OCI-M2 (cell line): Measurements from ENCODE around the gene FGF21.
"Not testable (repeated sequence)": the region's sequence is repeated elsewhere in the genome, so short reads cannot be mapped to it uniquely, and the experiment has no call there.

Source experiments
- DNase-seq: peaks from one replicate; lab custom pipeline; 2025; ENCODE audit not compliant: unreplicated experiment; lab: John Stamatoyannopoulos, UW

FGF21 gene

GRCh38 chr19:48751845-48752495, 3.4 kb upstream of the FGF21 start:
- DNase-seq = no peak

DNA sequence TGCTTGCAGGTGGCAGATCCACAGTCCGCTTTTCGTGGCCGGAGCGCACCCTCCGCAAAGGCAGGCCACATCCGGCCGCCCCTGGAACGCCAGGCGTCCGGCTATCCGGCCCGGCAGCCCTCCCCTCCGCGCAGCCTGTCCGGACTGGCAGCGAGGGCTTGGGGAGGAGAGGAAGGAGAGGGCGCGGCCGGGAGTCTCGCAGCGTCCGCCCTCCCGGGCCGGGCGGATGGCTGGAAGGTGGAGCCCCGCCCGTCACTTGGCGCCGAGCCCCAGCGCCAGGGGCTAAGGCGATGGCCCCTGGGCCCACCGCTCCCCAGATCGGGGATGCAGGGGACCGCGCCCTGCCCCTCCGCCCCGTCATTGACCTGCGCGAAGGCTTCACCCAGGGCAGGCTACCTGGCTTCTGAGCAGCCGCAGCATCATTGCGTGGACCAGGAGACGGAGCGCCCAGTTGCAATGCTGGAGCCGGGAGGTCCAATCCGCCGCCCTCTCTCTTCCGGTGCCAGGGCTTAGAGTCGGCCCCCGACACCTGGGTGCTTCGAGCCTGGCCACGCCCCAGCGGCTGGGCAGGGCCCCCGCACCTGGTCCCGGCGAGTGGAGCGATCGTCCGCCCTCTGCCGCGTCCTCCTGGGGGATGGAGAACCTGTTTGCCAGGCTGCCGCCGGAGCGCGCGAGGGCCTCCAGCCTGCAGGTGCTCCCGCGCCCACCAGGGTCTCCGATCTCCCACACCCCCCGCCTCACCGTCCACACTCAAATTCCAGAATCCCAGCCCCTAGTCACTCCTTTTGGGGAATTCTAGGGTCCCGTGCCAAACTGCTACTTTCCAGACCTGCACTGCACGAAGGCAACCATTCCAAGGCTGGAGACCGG, 2.6 kb upstream of the FGF21 start, which contains the start of gene FUT1:
FUT1 (minus strand) TSS at position 146 of the 870 bp plus-strand sequence. CDS start 1,360 bp downstream, outside the sequence.
- DNase-seq = no peak

DNA sequence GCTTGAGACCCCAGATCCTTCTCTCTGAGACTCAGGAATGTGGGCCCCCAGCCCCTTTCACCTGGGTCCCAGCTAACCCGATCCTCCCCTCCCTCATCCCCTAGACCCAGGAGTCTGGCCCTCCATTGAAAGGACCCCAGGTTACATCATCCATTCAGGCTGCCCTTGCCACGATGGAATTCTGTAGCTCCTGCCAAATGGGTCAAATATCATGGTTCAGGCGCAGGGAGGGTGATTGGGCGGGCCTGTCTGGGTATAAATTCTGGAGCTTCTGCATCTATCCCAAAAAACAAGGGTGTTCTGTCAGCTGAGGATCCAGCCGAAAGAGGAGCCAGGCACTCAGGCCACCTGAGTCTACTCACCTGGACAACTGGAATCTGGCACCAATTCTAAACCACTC, 463 bp downstream of the FGF21 start:
- no peak for DNase-seq

- no peak for DNase-seq
Measured at GRCh38 chr19:48756212-48756611, 888 bp downstream of the FGF21 start.

DNA sequence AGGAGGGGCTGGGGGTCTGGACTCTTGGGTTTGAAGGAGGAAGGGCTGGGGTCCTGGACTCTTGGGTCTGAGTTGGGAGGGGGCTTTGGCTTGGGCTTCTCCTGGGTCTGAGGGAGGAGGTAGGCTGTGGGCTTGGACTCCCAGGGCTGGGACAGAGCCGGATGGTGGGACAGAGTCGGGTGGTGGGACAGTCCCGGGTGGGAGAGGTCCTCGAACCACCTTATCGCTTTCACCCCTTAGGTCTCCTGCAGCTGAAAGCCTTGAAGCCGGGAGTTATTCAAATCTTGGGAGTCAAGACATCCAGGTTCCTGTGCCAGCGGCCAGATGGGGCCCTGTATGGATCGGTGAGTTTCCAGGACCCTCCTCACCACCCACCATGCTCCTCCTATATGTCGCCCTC, 1.4 kb downstream of the FGF21 start:
- no peak for DNase-seq

DNA sequence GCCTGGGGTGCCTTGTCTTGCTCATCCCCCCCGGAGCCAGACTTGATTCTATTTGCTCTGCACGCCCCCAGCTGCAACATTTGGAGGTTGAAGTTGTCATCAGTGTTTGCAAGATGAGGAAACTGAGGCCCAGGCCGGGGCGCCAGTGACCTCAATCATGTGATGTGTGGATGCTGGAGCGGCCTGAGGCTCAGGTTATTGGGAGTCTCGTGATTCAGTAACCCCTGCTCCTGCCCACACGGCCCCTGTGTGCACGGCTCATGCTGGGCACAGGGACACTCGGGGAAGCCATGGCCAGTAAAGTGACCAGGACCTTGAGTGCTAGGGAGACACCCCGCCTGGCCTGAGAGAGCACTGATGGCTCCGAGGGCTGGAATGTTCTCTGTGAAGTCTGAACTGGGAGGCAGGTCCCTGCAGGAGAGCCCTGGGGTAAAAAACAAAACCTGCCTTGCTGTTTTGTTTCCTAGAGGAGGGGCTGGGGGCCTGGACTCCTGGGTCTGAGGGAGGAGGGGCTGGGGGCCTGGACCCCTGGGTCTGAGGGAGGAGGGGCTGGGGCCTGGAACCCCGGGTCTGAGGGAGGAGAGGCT, 1.9 kb downstream of the FGF21 start:
- DNase-seq = no peak

DNA sequence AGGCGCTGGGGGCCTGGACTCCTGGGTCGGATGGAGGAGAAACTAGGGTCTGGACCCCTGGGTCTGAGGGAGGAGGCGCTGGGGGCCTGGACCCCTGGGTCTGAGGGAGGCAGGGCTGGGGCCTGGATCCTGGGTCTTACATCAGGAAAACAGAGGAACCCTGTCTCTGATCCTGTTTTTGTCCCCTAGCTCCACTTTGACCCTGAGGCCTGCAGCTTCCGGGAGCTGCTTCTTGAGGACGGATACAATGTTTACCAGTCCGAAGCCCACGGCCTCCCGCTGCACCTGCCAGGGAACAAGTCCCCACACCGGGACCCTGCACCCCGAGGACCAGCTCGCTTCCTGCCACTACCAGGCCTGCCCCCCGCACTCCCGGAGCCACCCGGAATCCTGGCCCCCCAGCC, 2.4 kb downstream of the FGF21 start:
- no peak for DNase-seq

DNA sequence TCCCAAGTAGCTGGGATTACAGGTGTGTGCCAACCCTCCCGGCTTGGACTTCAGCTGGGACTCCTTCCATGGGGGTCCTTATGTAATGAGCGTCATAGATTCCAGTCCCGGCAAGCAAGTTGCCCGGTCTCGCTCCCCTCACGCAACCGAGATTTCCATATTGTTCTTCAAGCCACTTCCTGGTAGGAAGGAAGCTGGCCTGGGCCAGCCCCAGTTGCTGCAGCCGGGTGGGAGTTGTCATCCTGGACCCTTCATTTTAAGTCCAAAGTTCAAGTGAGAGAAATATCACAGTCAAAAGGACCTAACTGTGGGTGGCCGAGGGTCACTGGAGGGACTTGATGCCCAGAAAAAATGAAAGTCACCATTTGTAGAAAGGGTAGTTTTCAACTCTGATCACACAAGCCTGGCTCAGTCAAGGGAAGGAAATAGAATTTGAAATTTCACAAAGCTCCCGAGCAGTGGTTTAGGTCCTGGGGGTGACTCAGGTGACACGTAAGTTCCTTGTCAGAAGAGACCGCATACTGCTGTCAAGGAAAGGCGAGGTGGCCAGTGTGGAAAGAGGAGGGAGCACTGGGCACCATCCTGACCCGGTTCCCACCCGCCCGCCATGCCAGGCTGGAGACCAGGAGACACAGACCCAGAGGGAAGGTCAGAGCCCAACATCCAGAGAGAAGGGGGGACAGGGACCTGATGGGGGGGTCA, 5.3 kb downstream of the FGF21 start:
- no peak for DNase-seq

- DNase-seq = not testable (repeated sequence)
Measured at GRCh38 chr19:48765816-48766215, 10.5 kb downstream of the FGF21 start.

GRCh38 chr19:48768171-48768753, 12.9 kb downstream of the FGF21 start:
- not testable (repeated sequence) for DNase-seq

GRCh38 chr19:48768994-48769713, 13.8 kb downstream of the FGF21 start:
- no peak for DNase-seq

DNA sequence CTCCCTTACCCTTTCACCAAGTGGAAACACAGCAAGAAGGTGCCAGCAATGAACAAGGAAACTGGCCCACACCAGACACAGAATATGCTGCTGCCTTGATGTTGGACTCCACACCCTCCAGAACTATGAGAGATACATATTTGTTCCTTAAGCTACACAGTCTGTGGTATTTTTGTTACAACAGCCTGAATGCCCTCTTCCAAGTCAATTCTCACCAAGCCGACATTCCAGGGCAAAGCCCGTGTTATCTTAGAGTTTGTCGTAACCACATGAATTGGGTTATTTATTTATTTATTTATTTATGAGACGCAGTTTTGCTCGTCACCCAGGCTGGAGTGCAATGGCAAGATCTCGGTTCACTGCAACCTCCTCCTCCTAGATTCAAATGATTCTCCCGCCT, 14.9 kb downstream of the FGF21 start:
- no peak for DNase-seq

DNA sequence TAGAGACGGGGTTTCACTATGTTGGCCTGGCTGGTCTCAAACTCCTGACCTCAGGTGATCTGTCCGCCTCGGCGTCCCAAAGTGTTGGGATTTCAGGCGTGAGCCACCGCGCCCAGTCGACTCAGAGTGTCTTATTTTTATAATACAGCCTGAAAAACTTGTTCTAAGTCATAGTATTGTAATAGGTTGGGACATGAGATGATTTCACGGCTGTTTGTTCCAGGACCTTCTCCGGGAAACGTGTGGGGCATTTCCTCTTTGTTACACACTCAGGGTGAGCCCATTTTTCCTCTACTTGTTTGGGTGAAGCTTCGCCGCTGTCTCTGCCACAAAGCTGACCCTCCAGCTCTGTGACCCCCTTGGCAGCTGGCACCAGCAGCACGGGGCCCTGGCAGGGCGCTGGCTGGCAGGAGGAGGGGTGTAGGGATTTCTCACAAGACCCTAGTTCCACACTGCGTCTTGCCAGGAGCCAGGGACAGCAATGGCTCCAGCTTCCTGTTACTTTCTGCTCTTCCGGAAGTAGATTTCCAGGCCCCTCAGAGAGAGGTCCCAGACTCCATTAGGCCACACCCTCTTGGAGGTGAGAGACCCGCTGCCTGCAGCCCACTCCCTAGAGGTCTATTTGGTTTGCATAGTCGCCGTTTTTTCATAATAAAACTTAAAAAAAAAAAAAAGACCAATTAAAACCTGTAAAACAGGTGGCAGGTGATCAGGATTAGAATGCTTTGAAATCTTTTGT, 15.6 kb downstream of the FGF21 start:
- no peak for DNase-seq

GRCh38 chr19:48772503-48772953, 17.2 kb downstream of the FGF21 start:
- DNase-seq = no peak

- DNase-seq = no peak
Measured at GRCh38 chr19:48777139-48777538, 21.8 kb downstream of the FGF21 start.

DNA sequence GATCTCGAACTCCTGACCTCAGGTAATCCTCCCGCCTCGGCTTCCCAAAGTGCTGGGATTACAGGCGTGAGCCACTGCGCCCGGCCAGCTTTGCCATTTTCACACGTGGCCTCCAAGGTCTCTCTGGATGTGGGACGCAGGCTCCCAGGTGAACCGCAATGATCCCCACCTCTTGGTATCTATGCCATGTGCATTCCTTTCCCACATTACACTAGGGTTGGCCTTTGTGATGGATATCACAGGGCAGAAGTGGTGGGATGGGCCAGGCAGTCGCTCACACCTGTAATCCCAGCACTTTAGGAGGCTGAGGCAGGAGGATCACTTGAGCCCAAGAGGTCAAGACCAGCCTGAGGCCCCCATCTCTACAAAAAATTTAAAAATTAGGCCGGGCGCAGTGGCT, 22.4 kb downstream of the FGF21 start:
- no peak for DNase-seq

- DNase-seq = no peak
Measured at GRCh38 chr19:48779636-48780035, 24.3 kb downstream of the FGF21 start.

DNA sequence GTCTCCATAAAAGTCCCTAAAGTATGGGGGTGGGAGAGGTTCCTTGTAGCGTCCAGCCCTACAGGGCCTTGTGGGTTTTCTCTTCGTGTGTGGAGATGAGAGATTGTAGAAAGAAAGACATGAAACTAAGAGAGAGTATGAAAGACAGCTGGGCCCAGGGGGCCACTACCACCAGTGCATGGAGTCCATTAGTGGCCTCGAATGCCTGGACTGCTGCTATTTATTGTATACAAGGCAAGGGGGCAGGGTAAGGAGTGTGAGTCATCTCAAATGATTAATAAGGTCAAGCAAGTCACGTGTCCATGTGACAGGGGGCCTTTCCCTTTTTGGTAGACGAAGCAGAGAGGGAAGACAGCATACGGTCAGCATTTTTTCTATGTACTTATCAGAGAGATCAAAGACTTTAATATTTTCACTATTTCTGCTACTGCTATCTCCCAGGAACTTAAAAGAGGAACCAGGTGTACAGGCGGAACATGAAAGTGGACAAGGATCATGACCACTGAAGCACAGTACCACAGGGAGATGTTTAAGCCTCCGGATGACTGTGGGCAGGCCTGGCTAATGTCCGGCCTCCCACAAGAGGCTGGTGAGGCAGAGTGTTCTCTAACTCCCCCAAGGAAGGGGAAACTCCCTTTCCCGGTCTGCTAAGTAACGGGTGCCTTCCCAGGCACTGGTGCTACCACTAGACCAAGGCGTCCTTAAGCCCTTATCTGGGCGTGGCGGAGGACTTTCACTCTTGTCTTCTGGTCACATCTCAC, 25.5 kb downstream of the FGF21 start:
- DNase-seq = no peak

- DNase-seq = peak; percentile 46
Measured at GRCh38 chr19:48784527-48784926, 29.2 kb downstream of the FGF21 start.
